NCI-H1436 treated with DMSO at 0.1 percent for 48 hours (cell line): Measurements from ENCODE around the gene NUSAP1.
"Not testable (repeated sequence)": the region's sequence is repeated elsewhere in the genome, so short reads cannot be mapped to it uniquely, and the experiment has no call there.

Source experiments
- DNase-seq: peaks from one replicate; lab custom pipeline; 2025; lab: John Stamatoyannopoulos, UW

Gene NUSAP1, protein sequence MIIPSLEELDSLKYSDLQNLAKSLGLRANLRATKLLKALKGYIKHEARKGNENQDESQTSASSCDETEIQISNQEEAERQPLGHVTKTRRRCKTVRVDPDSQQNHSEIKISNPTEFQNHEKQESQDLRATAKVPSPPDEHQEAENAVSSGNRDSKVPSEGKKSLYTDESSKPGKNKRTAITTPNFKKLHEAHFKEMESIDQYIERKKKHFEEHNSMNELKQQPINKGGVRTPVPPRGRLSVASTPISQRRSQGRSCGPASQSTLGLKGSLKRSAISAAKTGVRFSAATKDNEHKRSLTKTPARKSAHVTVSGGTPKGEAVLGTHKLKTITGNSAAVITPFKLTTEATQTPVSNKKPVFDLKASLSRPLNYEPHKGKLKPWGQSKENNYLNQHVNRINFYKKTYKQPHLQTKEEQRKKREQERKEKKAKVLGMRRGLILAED

DNA sequence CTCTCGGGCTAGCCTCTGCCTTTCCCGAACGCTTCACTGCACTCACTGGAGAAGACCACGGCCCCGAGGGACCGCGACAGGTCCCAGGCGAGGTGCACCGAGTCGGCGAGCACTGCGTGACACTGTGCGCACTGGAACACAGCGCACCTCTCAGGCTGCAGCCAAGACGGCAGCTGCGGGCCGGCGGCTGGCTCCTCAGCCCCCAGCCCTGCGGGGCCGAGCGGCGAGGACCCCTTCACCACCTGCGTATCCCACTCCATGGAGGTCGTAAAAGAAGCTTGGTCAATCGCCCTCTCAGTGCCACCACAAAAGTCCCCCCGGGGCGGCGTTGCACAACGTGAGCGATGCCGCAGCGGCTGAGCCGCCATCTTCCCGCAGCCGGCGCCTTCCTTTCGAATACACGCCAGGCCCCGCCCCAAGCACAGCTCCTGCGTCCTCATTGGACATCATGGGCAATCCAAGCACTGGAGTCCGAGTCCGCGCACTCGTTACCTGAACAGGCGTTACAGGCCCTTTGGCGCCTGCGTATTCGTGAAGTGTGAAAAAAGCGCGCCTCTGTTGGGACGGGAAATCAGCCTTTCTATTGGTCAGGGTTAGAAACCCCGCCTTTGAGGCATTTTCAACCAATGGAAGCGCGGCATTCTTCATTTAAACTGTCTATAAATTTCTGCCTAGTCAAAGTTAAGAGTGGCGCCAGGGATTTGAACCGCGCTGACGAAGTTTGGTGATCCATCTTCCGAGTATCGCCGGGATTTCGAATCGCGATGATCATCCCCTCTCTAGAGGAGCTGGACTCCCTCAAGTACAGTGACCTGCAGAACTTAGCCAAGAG is at the start of gene NUSAP1, which contains the start of gene OIP5:
NUSAP1 (plus strand) TSS at position 688 of the 832 bp plus-strand sequence; CDS start at position 765, 77 bp downstream.
OIP5 (minus strand) TSS at position 398 of the 832 bp plus-strand sequence; CDS start at position 368, 30 bp downstream.
- peak; percentile 98 for DNase-seq

- not testable (repeated sequence) for DNase-seq
Observed at GRCh38 chr15:41282980-41283652, 49.6 kb upstream of the NUSAP1 start.

DNA sequence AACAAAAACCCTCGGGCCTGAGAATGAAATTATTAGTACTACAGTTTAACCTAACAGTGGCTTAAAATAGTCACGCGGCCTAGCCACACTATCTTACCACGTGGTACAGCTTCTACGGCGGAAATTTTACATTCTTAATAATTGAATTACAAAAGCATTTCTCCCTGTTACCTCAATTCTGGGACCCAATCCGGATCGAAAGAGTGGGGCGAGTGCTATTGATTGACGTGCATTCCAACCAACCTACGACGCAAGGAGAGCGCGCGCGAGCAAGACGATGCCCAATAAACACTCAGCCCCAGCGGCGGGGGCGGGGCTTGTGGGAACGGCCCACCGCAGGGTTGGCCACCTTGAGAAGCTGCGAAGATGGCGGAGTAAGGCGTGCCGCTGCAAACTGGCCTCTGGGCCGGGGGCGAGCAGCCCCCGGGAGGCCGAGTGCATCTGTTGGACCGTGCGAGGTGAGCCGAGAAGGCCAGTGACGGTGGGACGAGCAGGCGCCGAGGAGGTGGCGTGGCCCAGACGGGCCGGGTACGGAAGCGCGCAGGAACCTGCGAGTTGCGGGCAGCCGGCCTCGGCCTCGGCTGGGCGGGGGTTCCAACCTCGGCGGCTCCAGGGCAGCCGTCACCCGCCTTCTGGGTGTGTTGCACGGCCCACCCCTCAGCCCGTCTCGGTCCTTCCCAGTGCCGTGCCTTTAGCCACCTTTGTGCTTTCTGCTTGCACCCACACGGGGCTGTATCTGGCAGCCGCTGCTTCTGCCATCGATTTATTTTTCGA is 48.8 kb upstream of the NUSAP1 start:
- DNase-seq = peak; percentile 96

DNA sequence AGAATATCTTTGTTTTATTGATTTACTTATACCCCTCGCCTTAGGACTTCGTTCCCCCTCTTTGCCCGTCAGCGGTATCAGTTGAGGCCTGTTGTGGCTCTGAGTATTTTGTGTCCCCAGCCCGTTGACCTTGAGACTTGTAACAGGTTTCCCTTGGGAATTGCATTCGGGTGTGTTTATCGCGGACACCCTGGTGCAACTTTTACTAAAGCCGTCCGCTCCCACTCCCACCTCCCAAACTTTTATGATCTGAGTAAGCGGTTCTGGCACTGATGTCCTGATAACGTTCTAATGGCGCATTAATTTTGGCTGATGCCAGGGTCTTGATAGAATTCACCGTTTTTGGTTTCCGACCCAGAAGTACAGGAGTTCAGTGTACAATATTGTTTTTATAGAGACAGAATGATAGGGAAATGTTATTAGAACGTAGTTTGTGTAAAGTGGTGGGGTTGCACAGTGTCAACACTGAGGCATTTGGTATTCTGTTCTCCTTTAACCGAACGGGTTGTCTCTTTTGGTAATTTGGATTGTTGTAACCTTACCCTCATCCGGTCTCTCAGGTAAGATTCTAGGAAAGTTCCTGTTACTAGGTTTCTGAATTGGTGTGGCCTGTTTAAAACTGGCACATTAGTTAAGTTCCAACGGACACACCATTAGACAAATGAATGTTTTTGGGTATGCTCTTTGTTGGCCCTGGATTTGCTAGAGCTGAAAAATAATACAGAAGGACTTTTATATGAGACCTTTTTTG is 48.1 kb upstream of the NUSAP1 start:
- DNase-seq = no peak

GRCh38 chr15:41285285-41285684 is 47.4 kb upstream of the NUSAP1 start:
- DNase-seq = no peak

DNA sequence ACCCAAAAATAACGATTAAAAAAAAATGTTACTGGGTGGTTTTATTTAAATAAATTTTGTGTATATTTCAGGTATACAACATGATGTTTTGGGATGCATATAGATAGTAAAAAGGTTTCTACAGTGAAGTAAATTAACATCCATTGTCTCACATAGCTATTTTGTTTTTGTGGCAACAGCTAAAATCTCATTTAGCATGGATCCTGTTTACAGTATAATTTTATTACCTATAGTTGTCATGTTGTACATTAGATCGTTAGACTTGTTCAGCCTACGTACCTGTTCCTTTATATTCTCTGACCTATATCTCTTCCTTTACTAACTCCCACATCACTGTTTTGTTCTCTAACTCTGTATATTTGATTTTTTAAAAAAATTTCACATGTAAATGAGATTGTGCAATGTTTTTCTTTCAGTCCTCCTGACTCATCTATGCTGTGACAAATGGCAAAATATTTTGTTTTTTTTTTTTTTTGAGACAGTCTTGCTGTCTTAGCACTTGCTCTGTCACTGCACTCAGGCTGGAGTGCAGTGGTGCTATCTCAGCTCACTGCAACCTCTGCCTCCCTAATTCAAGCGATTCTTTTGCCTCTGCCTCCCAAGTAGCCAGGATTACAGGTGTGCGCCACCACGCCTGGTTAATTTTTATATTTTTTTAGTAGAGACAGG is 45.9 kb upstream of the NUSAP1 start:
- no peak for DNase-seq

DNA sequence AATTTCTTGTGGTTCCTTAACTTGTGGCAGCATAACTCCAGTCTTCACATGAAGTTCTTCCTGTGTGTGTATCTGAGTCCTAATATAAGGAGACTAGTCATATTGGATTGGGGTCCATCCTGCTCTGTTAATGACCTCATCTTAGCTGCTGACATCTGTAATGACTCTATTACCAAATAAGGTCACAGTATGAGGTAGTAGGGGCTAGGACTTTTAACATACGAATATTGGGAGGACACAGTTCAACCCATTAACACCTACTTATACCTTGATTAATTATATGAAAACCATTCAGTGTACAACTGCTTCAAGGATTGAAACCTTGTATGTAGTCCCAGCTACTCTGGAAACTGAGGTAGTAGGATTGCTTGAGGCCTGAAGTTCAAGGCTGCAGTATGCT is 44.2 kb upstream of the NUSAP1 start:
- DNase-seq = no peak

- no peak for DNase-seq
Observed at GRCh38 chr15:41289953-41290352, 42.7 kb upstream of the NUSAP1 start.

- DNase-seq = no peak
Observed at GRCh38 chr15:41291065-41291631, 41.5 kb upstream of the NUSAP1 start.

GRCh38 chr15:41292521-41292920 is 40.2 kb upstream of the NUSAP1 start:
- DNase-seq = no peak

GRCh38 chr15:41301139-41301538 is 31.5 kb upstream of the NUSAP1 start:
- DNase-seq = not testable (repeated sequence)

DNA sequence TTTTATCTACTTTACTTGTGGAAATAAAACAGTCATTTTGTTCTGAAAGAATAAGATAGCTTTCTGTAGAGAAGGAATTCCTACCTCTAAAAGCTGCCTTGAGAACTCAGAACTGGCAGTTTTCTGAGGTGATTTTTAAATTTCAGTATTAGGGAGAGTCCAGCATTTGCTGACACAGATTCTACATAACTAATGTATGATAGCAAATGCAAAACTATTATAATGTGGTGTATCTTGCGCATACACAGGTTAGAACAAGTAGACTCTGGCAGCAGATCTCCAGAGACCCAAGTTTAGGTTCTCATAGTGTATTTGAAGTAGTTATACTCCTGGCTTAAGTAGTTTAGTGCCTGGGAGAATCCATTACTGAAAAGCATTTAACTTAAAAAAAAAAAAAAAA is 31.1 kb upstream of the NUSAP1 start:
- no peak for DNase-seq

- DNase-seq = no peak
Observed at GRCh38 chr15:41304149-41304770, 28.4 kb upstream of the NUSAP1 start.

DNA sequence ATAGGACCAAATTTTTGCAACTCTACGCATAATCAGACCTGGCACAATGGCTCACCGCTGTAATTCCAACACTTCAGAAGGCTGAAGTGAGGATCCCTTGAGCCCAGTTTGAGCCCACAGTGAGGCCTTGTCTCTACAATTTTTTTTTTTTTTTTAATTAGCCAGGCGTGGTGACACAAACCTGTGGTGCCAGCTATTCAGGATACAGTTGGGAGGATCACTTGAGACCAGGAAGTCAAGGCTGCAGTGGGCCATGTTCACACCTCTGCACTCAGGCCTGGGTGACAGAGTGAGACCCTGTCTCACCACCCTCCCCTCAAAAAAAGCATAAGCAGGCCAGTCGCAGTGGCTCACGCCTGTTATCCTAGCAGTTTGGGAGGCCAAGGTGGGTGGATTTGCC is 25.0 kb upstream of the NUSAP1 start:
- DNase-seq = no peak

- DNase-seq = no peak
Observed at GRCh38 chr15:41309226-41309905, 23.3 kb upstream of the NUSAP1 start.

GRCh38 chr15:41320805-41321330 is 11.8 kb upstream of the NUSAP1 start:
- DNase-seq = not testable (repeated sequence)

DNA sequence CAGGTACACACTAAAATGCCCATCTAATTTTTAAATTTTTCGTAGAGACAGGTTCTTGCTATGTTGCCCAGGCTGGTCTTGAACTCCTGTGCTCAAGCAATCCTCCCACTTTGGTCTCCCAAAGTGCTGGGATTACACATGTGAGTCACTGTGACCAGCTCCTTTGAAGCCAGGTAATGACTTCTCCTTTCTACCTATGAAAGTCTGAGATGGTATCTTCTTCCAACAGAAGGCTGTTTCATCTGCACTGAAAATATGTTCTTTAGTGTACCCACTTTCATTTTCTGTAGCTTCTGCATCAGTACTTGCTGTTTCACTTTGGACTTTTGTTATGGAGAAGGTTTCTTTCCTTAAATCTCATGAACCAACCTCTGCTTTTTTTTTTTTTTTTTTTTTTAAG is 9.1 kb upstream of the NUSAP1 start:
- no peak for DNase-seq

DNA sequence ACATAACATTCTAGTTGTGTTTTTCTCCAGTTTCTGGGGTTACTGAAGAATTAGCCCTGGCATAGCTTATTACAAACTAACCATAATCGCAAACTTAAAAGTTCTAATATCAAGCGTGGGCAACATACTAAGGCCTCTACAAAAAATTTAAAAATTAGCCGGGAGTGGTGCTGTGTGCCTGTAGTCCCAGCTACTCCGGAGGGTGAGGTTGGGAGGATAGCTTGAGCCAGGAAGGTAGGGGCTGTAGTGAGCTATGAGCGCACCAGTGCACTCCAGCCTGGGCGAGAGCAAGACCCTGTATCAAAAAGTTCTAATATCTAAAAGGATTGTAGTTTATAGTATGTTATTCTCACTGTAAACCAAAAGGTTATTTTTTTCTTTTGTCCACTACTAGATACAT is 1.4 kb upstream of the NUSAP1 start:
- DNase-seq = no peak

- no peak for DNase-seq
Observed at GRCh38 chr15:41331833-41332193, 868 bp upstream of the NUSAP1 start.
